ENCODE data around the gene TRIP12.

- TF ChIP-seq GATA3 (IDR thresholded peaks at IDR 0.05; ENCODE audit: low read depth, low read length) (no peak), GATA2 (IDR thresholded peaks at IDR 0.05; ENCODE audit: low read depth, low read length) (no peak)
Observed at GRCh38 chr2:229910147-229910831, 11.5 kb downstream of the TRIP12 start.
